Stomach (tissue), 9 donors: ENCODE data around the gene SLC22A31. TPM values are rescaled to one million over a fixed set of nuclear protein-coding genes. Genes with fewer than 3 reads are reported as not detected.

Source experiments
- DNase-seq, 2 donors: peaks; one replicate each; pipeline versions ENCODE4 v3.0.0 to v3.0.0-alpha.2; 2013 to 2019
- H3K27ac ChIP-seq, 5 donors: fragments of 200-600 bp in 4 of 5; sonication (generic) in 4 of 5; one replicate each; pipeline ENCODE4 v1.5.1; 2013 to 2019; ENCODE audit warnings: mild to moderate bottlenecking in 1 of 5, moderate library complexity in 1 of 5
- H3K27me3 ChIP-seq, 3 donors: fragments of 200-600 bp; sonication (generic); one replicate each; pipeline ENCODE4 v1.5.1; 2017 to 2019; ENCODE audit warnings: mixed run types in 1 of 3
- H3K36me3 ChIP-seq, 4 donors: fragments of 200-600 bp; sonication (generic); 1 replicate in 3 of 4; 2 replicates in 1 of 4; pipeline ENCODE4 v1.5.1; 2016 to 2019
- H3K4me1 ChIP-seq, 4 donors: fragments of 200-600 bp; sonication (generic); one replicate each; pipeline ENCODE4 v1.5.1; 2016 to 2019
- H3K4me3 ChIP-seq, 4 donors: fragments of 200-600 bp; sonication (generic) in 3 of 4; one replicate each; pipeline ENCODE4 v1.5.1; 2016 to 2019; ENCODE audit warnings: mild to moderate bottlenecking in 1 of 4
- H3K9me3 ChIP-seq, 4 donors: fragments of 200-600 bp; sonication (generic); one replicate each; pipeline ENCODE4 v1.5.1; 2016 to 2019
- EP300 ChIP-seq: sonication (generic); formaldehyde crosslinking; IDR thresholded peaks from one replicate; pipeline ENCODE4 v1.6.1; 2017; ENCODE audit warnings: antibody characterized with exemption
- POLR2A ChIP-seq, 4 donors: fragments of 450-650 bp; IDR thresholded peaks; one replicate each; pipeline ENCODE4 v1.6.1; 2016; ENCODE audit warnings: antibody characterized with exemption in 4 of 4, control low read depth in 2 of 4, mild to moderate bottlenecking in 1 of 4, moderate library complexity in 1 of 4
- POLR2AphosphoS5 ChIP-seq, 3 donors: sonication (generic); formaldehyde crosslinking; IDR thresholded peaks; one replicate each; pipeline ENCODE4 v1.6.1; 2016; ENCODE audit warnings: antibody characterized with exemption in 3 of 3
- WGBS, 5 donors: extraction: QIAGEN DNeasy Blood & Tissue Kit in 3 of 5; methylation state at CpG; one replicate each; pipeline versions ENCODE4 v1.1.5 to v1.1.7; 2013 to 2018; 5-methylcytosine and 5-hydroxymethylcytosine counted together
- intact Hi-C: fragments of 100-400 bp; cut with DNase I; formaldehyde crosslinking; loops from one replicate; pipeline ENCODE4 v1.15.1; 2023; ENCODE audit warnings: low total_unique reads
- polyA plus RNA-seq, 3 donors: library from polyadenylated mRNA; stranded (reverse); fragments of 200-250 nt; gene quantifications; one replicate each; pipeline ENCODE4 v1.2.3, GENCODE V29; 2013
- total RNA-seq, 5 donors: library from RNA; depleted of rRNA; stranded (reverse); fragments of >200 nt; gene quantifications; one replicate each; pipeline versions ENCODE4 v1.1.0 to v1.2.3, GENCODE V29; 2014 to 2016
- TF ChIP-seq, protein P1 (sequence below), 7 experiments: fragments of 450-650 bp in 4 of 7; fragments of 200-600 bp in 3 of 7; sonication (generic) in 3 of 7; IDR thresholded peaks; one replicate each; pipeline ENCODE4 v1.5.1; 2016 to 2019; ENCODE audit warnings: antibody characterized with exemption in 7 of 7, control low read depth in 2 of 7, mild to moderate bottlenecking in 1 of 7
- donor health status: healthy with polysubstance abuse.
- donor health status: Bipolar disorder and iron deficiency.
- donor health status: healthy.

Gene SLC22A31
- total and polyA plus RNA-seq, 8 donors = 1.4 to 6.4 (median 2.8) TPM; not detected in 4

DNA sequence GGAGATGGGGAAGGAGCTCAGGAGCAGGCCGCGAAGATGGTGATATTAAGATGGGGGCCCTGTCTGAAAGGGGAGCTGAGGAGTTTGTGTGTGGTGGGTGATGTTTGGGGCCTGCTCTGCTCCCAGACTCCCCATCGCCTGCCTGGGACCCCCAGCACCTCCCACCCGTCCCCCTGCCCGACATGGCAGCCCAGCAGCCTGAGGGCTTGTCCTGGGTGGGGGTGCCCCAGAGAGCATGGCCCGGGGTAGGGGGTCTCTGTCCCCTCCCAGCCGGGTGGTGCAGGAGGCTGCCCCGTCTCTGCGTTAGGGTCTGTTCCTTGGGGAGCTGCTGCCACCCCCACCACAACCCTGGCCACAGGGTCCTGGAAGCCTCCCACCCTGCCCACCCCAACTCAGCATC lies 23.6 kb downstream of the SLC22A31 start:
- H3K36me3 ChIP-seq = no peaks in the 10 kb centered on the region
- H3K27me3 ChIP-seq = peaks cover 0 to 100% (median 0%) of the 10 kb centered on the region in 3 donors
- TF ChIP-seq, protein P1, sequence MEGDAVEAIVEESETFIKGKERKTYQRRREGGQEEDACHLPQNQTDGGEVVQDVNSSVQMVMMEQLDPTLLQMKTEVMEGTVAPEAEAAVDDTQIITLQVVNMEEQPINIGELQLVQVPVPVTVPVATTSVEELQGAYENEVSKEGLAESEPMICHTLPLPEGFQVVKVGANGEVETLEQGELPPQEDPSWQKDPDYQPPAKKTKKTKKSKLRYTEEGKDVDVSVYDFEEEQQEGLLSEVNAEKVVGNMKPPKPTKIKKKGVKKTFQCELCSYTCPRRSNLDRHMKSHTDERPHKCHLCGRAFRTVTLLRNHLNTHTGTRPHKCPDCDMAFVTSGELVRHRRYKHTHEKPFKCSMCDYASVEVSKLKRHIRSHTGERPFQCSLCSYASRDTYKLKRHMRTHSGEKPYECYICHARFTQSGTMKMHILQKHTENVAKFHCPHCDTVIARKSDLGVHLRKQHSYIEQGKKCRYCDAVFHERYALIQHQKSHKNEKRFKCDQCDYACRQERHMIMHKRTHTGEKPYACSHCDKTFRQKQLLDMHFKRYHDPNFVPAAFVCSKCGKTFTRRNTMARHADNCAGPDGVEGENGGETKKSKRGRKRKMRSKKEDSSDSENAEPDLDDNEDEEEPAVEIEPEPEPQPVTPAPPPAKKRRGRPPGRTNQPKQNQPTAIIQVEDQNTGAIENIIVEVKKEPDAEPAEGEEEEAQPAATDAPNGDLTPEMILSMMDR (IDR thresholded peaks at IDR 0.05) = no peak
- no peak for TF ChIP-seq POLR2AphosphoS5 (IDR thresholded peaks at IDR 0.05)
- no peak for TF ChIP-seq POLR2A (IDR thresholded peaks at IDR 0.05)
- no peak for TF ChIP-seq EP300
- 69 to 86% (median 86%) methylated on average over 7 to 9 of the region's 9 CpGs for WGBS, 5 donors
- no peak overlapping the region for H3K27ac ChIP-seq
- no peaks in the 10 kb centered on the region for H3K9me3 ChIP-seq
- peaks cover under 1 to 4% (median 3%) of the 10 kb centered on the region in 4 donors for H3K4me1 ChIP-seq
- no peak overlapping the region for H3K4me3 ChIP-seq
- intact Hi-C loops = loop anchor here (10.0 kb wide), 1 partner anchor 442 kb away; no protein-coding TSS in a partner anchor
- DNase-seq = no peak

DNA sequence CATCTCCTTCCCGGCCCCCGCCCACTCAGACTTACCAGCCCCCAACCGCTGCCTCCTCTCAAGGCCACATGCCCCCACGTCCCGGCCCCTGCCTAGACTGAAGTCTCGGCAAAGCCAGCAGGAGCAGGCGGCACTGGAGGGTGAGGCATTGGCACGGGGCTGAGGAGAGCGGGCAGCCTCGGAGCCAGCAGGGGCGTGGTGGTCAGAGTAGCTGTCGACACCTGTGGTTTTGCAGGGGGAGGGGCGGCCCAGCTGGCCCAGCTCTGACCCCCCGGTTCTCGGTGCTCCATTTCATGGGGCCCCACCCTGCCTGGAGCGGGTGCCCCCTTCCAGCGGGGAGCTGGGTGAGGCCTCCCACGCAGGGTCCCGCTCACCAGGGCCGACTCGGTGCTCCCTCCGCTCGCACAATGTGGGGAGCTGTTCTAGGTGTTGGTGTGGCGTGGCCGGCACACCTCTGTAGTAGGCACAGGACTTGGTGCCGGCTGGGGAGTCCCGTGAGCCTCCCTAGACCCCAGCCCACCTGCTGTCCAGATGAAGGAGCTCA lies 24.1 kb downstream of the SLC22A31 start:
- Histone ChIP-seq H3K9me3 (no peaks in the 10 kb centered on the region), H3K4me3 (no peak overlapping the region), H3K27ac (no peak overlapping the region), H3K4me1 (peaks cover 5 to 9% (median 8%) of the 10 kb centered on the region in 4 donors), H3K36me3 (no peaks in the 10 kb centered on the region), H3K27me3 (peaks cover 0 to 100% (median 0%) of the 10 kb centered on the region in 3 donors)
- WGBS, 5 donors = 78 to 88% (median 82%) methylated on average over 17 to 27 of the region's 27 CpGs
- TF ChIP-seq POLR2AphosphoS5 (IDR thresholded peaks at IDR 0.05) = no peak
- TF ChIP-seq, protein P1 (IDR thresholded peaks at IDR 0.05) = no peak
- TF ChIP-seq EP300 = no peak
- no peak for TF ChIP-seq POLR2A (IDR thresholded peaks at IDR 0.05)
- intact Hi-C loops = loop anchor here (10.0 kb wide), 1 partner anchor 441 kb away; no protein-coding TSS in a partner anchor
- DNase-seq = no peak

DNA sequence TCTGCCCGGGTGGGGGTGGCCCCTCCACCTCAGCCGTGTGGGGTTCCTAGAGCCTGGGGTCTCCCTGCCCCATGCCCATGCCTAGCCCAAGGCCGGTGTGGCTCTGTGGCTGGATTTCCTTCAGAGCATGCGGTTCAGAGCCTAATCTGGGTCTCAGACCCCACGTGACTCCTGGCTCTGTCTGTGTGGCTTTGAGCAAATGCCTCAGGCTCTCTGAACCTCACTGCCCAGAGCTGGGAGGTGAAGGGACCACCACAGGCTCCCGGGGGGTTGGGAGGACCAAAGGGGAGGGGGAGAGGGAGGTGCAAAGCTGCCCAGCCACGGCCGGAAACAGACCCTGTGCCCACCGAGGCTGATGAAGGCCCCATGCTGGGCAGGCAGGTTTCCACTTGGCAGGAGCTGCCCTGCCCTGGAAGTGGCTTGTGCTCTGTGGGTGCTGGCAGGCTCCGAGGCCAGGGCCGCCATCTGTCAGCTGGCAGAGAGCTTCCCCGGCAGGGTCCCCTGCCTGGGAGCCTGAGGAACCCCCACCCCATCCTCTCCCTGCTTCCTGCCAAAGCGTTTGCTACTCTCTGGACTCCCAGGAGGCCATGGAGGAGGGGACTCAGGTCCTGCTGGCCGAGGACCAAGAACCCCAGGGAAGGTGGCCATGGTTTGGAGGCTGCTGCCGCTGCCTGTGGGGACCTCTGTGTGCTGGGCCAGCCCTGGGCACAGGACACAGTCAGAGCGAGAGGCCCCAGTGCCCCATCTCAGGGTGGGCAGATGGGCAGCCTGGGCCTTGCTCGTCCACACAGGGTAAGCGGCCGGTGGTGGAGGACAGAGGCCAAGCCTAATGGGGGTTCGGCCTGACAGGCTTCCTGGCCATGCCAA lies 24.8 kb downstream of the SLC22A31 start:
- Histone ChIP-seq H3K4me3 (no peak overlapping the region), H3K27ac (no peak overlapping the region), H3K9me3 (no peaks in the 10 kb centered on the region), H3K36me3 (no peaks in the 10 kb centered on the region), H3K4me1 (peaks cover 12 to 16% (median 15%) of the 10 kb centered on the region in 4 donors), H3K27me3 (peaks cover 0 to 100% (median 6%) of the 10 kb centered on the region in 3 donors)
- intact Hi-C loops = loop anchor here (10.0 kb wide), 1 partner anchor 441 kb away; no protein-coding TSS in a partner anchor
- TF ChIP-seq EP300 (no peak), POLR2A (IDR thresholded peaks at IDR 0.05) (no peak), POLR2AphosphoS5 (IDR thresholded peaks at IDR 0.05) (no peak)
- TF ChIP-seq, protein P1 (IDR thresholded peaks at IDR 0.05) = no peak
- DNase-seq = no peak
- 53 to 67% (median 59%) methylated on average over 5 to 20 of the region's 20 CpGs for WGBS, 5 donors

DNA sequence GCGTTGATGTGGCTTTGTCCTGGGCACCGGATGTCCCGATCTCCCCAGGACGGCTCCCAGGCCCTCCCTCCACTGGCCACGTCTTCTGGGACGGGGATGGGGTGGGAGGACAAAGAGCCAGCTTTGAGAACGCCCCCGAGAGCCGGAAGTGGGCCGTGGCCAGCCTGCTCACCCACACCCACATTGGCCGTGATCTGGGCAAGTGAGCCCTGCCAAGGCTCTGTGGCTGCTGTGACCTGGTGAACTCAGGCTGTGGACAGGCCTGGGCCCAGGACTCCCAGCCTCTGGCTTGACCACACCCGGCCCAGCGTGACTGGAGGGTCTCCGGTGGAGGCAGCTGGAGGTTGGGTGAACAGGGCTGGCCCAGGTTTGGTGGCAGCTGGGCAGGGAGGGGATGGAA lies 25.5 kb downstream of the SLC22A31 start:
- TF ChIP-seq EP300 (no peak), POLR2A (IDR thresholded peaks at IDR 0.05) (no peak), POLR2AphosphoS5 (IDR thresholded peaks at IDR 0.05) (no peak)
- TF ChIP-seq, protein P1 (IDR thresholded peaks at IDR 0.05) = no peak
- Histone ChIP-seq H3K36me3 (no peaks in the 10 kb centered on the region), H3K4me3 (no peak overlapping the region), H3K27ac (no peak overlapping the region), H3K4me1 (peaks cover 17 to 22% (median 20%) of the 10 kb centered on the region in 4 donors), H3K27me3 (peaks cover 0 to 100% (median 13%) of the 10 kb centered on the region in 3 donors), H3K9me3 (no peaks in the 10 kb centered on the region)
- no peak for DNase-seq
- WGBS, 5 donors = 52 to 80% (median 72%) methylated on average over 3 to 14 of the region's 14 CpGs
- intact Hi-C loops = loop anchor here (10.0 kb wide), 1 partner anchor 440 kb away; no protein-coding TSS in a partner anchor
